ENCODE results near the gene ICAM1. TPM values are rescaled to one million over a fixed set of nuclear protein-coding genes. Genes with fewer than 3 reads are reported as not detected.

The ICAM1 gene
- total RNA-seq, 4 donors from 2014 or later = 11.4 to 43.4 (median 31.9) TPM

- no peak for TF ChIP-seq CTCF (IDR thresholded peaks at IDR 0.05; ENCODE audit: low read depth)
These were observed 695 bp downstream of the ICAM1 start for GRCh38 chr19:10271543-10272086.

- no peak for TF ChIP-seq CTCF (IDR thresholded peaks at IDR 0.05; ENCODE audit: low read depth)
These were observed 3.7 kb downstream of the ICAM1 start for GRCh38 chr19:10274589-10274988.

GRCh38 chr19:10277795-10278589 lies 7.1 kb downstream of the ICAM1 start:
- no peak for TF ChIP-seq CTCF (IDR thresholded peaks at IDR 0.05; ENCODE audit: low read depth)

GRCh38 chr19:10278935-10279334 lies 8.0 kb downstream of the ICAM1 start:
- no peak for TF ChIP-seq CTCF (IDR thresholded peaks at IDR 0.05; ENCODE audit: low read depth)

DNA sequence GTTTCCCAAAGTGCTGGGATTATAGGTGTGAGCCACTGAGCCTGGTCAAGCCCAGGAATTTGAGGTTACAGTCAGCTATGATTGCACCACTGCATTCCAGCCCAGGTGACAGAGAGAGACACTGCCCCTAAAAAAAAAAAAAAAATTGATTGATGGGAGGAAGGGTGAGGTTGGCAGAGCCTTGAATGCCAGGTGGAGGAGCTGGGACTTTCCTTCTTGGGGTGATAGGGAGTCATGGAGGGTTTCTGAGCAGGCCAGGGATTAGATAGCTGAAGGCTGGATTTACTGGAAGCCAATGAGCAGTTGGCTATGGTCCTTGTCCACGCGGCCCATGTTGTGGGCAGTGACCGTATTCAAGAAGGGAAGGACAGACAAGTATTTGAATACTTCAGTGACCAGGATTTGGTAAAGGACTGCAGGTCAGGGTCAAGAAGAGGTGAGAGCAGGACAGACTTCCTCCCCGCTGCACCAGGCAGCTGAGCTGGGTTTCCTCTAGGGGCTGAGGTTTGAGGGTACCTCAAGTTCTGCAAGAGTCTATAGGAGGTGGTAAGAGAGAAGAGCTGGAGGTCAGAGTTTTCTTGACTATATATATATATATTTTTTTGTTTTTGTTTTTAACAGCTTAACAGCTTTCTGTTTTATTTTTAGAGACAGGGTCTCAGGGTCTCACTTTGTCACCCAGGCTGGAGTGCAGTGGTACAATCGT lies 9.0 kb downstream of the ICAM1 start:
- TF ChIP-seq CTCF (IDR thresholded peaks at IDR 0.05; ENCODE audit: low read depth) = no peak

GRCh38 chr19:10283301-10284064 lies 12.6 kb downstream of the ICAM1 start:
- no peak for TF ChIP-seq CTCF (IDR thresholded peaks at IDR 0.05; ENCODE audit: low read depth)

Measured in subcutaneous adipose tissue (tissue), 4 donors.